ENCODE measurements around the gene LRP10.
"Not testable (repeated sequence)": the region's sequence is repeated elsewhere in the genome, so short reads cannot be mapped to it uniquely, and the experiment has no call there.

The LRP10 gene

GRCh38 chr14:22843123-22843925 lies 28.2 kb upstream of the LRP10 start:
- no peak for DNase-seq

DNA sequence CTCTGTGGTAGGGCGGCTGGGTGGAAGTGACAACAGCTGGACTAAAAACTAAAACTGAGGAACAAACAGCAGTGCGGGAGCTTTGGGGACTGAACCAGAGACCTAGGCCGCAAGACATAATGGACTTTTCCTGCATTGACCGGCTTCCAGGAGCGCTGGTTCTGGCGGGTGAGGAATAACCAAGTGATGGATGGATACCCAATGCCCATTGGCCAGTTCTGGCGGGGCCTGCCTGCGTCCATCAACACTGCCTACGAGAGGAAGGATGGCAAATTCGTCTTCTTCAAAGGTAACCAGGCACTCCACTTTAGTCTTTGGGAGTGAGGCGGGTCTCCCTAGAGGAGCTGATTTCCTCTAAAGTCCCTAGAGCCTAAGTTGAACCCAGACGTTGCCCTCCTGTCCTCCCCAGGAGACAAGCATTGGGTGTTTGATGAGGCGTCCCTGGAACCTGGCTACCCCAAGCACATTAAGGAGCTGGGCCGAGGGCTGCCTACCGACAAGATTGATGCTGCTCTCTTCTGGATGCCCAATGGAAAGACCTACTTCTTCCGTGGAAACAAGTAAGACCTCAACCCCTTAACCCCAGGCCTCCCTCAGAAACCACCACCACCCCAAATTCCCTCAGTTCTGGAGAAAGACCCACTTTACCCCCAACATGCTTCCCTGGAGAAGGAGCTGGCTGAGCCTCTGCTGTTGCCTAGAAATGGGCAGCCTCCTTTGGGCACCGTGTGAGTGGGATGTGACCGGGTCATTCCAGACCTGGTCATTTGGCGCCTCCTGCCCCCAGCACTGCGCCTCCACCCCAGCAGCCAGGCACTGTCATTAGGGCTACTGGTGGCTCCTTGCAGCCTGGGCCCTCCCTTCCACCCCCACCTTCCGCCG lies 27.1 kb upstream of the LRP10 start:
- no peak for DNase-seq

GRCh38 chr14:22845103-22845394 lies 26.5 kb upstream of the LRP10 start:
- no peak for DNase-seq

DNA sequence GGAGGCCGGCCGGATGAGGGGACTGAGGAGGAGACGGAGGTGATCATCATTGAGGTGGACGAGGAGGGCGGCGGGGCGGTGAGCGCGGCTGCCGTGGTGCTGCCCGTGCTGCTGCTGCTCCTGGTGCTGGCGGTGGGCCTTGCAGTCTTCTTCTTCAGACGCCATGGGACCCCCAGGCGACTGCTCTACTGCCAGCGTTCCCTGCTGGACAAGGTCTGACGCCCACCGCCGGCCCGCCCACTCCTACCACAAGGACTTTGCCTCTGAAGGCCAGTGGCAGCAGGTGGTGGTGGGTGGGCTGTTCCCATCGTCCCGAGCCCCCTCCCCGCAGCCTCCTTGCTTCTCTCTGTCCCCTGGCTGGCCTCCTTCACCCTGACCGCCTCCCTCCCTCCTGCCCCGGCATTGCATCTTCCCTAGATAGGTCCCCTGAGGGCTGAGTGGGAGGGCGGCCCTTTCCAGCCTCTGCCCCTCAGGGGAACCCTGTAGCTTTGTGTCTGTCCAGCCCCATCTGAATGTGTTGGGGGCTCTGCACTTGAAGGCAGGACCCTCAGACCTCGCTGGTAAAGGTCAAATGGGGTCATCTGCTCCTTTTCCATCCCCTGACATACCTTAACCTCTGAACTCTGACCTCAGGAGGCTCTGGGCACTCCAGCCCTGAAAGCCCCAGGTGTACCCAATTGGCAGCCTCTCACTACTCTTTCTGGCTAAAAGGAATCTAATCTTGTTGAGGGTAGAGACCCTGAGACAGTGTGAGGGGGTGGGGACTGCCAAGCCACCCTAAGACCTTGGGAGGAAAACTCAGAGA lies 25.5 kb upstream of the LRP10 start:
- DNase-seq: no peak

DNA sequence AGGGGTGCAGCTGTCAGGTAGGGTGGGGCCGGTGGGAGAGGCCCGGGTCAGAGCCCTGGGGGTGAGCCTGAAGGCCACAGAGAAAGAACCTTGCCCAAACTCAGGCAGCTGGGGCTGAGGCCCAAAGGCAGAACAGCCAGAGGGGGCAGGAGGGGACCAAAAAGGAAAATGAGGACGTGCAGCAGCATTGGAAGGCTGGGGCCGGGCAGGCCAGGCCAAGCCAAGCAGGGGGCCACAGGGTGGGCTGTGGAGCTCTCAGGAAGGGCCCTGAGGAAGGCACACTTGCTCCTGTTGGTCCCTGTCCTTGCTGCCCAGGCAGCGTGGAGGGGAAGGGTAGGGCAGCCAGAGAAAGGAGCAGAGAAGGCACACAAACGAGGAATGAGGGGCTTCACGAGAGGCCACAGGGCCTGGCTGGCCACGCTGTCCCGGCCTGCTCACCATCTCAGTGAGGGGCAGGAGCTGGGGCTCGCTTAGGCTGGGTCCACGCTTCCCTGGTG lies 24.7 kb upstream of the LRP10 start:
- no peak for DNase-seq

DNA sequence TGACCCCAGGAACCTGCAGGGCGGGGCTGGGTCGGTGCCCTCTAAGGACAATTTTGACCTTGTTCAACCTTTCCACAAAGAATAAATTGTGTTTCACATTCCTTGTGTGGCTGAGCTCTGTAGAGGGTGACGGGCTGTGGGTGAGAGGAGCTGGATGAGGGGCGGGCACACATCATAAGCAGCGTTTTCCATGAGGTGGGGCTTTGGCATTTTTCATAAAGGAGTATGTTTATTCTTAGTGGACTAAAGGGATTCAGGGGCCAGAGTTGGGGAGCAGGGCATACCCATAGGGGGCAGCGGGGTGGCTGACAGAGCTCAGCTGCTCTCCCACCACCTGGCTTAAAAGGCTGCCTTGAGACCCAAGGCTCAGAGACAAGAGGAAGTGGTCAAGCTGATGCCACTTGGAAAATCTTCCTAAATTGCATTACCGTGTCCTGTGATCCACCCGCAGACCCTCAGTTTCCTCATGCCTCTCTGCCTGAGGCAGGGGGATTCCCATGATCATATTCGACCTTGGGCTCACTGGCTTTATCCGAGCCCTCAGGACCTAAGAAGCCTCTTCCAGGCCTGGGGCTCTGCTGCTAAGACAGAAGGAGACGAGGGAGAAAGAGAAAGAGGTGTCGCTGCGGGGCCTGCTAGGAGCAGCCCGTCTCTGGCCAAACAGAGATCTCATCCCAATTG lies 23.7 kb upstream of the LRP10 start:
- DNase-seq: no peak

- no peak for DNase-seq
Measured at GRCh38 chr14:22848351-22849164, 23.0 kb upstream of the LRP10 start.

DNA sequence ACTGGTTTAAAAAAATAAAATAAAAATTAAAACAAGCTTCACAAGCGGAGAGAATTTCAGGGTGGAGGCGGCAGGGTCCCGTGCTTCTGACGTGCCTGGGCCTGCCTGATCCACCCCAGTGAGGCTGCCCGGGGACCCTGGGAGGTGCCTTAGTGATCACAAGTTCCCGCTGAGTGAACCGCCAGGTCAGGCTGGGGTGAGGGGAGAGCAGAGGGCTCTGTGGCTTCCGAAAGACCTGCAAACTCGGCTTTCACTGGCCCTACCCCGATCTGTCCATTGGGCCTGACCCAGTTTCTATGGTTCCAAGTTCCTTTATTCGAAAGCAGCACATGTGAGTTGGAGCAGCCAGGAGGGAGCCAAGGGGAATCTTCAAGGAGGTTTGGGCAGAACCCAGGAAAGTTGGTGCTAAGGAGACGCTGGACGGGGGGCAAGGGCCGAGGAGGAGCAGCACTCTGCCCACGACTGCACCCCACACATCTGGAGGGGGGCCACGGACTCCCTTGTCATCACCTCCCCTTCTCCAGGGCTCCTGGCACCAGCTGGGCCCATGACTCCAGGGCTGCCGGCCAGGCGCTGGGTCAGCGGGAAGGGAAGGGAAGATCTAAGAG lies 22.2 kb upstream of the LRP10 start:
- no peak for DNase-seq

GRCh38 chr14:22850944-22851764 lies 20.4 kb upstream of the LRP10 start:
- no peak for DNase-seq

GRCh38 chr14:22852178-22852577 lies 19.4 kb upstream of the LRP10 start:
- not testable (repeated sequence) for DNase-seq

DNA sequence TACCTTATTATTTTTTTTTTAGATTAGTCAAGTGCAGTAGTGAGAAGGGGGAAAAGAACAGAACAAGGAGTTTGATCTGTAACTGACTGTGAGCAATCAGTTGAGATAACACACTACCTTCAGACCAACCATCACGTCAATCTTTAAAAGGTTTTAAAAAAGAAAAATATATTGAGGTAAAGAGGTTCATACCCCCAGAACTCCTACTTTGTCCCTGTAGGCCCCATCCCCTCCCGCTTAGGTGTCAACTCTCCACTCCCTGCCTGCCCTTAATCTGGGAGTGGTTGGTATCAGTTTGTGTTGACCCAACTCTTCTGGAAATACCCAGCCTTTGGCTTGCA lies 19.0 kb upstream of the LRP10 start:
- DNase-seq: no peak

GRCh38 chr14:22852940-22853767 lies 18.4 kb upstream of the LRP10 start:
- peak; percentile 71 for DNase-seq

GRCh38 chr14:22854296-22854695 lies 17.2 kb upstream of the LRP10 start:
- DNase-seq: not testable (repeated sequence)

- DNase-seq: no peak
Measured at GRCh38 chr14:22854963-22855724, 16.4 kb upstream of the LRP10 start.

GRCh38 chr14:22856428-22856827 lies 15.1 kb upstream of the LRP10 start:
- no peak for DNase-seq

GRCh38 chr14:22860377-22860776 lies 11.2 kb upstream of the LRP10 start:
- DNase-seq: not testable (repeated sequence)

DNA sequence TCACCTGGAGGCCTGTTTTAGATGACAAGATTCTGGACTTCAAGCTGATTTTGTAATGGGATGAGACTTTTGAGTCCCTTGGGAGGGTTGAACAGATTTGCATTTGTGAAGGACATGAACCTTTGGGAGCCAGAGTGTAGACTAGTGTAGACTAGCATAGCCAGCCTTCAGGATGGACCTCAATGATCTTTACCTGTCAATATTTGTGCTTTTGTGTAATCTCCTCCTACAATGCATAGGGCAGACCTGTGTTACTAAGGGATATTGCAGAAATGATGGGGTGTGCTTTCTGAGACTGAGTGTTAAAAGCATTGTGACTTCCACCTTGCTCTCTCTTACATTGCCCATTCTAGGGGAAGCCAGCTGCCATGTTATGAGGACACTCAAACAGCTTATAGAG lies 9.9 kb upstream of the LRP10 start:
- DNase-seq: no peak

GRCh38 chr14:22864979-22865378 lies 6.6 kb upstream of the LRP10 start:
- no peak for DNase-seq
